DMS 273 treated with DMSO at 0.1 percent for 48 hours (cell line): Measurements from ENCODE around the gene HES2.
"Not testable (repeated sequence)": the region's sequence is repeated elsewhere in the genome, so short reads cannot be mapped to it uniquely, and the experiment has no call there.

Source experiments
- DNase-seq: peaks from one replicate; lab custom pipeline; 2025; lab: John Stamatoyannopoulos, UW

The HES2 gene

GRCh38 chr1:6453895-6454855, 34.5 kb upstream of the HES2 start:
- DNase-seq = not testable (repeated sequence)

GRCh38 chr1:6450943-6451373, 31.2 kb upstream of the HES2 start:
- DNase-seq = no peak

DNA sequence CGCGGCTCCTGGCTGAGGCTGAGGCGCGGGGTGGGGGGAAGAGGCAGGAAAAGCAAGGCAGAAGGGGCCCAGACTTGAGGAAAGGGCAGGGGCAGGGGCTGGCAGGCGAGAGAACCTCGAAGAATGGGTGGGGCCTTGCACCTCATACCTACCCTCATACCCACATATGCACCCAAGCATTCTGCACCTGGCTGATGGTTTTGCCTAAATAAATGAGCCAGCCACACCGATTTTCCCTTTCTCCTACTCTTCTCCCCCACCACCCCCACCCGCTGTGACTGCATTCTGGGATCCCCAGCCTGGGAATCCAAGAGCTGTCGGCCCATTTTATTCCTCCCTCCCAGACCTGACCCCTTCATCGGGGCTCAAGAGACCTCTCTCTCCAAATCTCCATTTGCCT, 30.8 kb upstream of the HES2 start:
- not testable (repeated sequence) for DNase-seq

- DNase-seq = no peak
Measured at GRCh38 chr1:6450005-6450450, 30.3 kb upstream of the HES2 start.

- no peak for DNase-seq
Measured at GRCh38 chr1:6448749-6449631, 29.3 kb upstream of the HES2 start.

DNA sequence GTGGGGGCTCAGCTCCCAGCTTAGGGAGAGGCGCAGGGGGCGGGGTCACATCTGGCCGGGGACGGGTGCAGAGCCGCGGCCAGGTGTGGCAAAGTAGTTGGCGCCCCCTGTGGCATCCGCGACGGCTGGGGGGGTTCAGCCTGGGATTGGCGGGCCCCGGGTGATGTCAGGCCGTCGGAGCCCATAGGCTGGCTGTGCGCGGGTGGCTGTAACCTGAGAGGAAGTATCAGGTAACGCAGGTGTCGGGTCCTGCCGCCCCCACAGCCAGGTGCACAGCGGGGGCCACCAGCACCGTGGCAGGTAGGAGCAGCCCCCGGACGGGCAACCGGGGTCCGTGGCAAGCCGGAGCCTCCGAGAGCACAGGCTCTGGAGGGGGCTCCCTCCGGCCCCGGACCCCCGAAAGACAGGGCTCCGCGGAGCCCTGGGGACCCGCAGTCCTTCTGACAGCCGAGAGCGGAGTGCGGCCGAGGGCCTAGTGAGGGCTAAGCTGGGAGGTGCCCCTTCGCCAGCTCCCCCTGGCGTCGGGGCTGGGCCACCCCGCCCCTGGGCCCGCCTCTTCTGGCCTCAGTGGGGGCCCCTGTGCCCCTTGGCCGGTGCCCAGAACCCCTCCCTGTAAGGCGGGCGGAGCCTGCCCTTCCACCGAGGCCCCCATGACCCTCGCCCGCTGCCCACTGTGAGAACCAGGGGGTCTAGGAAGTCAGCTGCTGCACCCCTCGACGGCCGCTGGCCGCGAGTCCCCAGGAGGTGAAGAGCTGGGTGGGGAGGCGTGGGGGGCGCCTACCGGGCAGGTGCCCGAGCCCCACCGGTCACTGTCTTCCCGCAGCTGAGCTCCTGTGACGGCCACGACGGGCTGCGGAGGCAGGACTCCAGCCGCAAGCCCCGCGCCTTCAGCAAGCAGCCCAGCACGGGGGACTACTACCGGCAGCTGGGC, 28.4 kb upstream of the HES2 start:
- no peak for DNase-seq

DNA sequence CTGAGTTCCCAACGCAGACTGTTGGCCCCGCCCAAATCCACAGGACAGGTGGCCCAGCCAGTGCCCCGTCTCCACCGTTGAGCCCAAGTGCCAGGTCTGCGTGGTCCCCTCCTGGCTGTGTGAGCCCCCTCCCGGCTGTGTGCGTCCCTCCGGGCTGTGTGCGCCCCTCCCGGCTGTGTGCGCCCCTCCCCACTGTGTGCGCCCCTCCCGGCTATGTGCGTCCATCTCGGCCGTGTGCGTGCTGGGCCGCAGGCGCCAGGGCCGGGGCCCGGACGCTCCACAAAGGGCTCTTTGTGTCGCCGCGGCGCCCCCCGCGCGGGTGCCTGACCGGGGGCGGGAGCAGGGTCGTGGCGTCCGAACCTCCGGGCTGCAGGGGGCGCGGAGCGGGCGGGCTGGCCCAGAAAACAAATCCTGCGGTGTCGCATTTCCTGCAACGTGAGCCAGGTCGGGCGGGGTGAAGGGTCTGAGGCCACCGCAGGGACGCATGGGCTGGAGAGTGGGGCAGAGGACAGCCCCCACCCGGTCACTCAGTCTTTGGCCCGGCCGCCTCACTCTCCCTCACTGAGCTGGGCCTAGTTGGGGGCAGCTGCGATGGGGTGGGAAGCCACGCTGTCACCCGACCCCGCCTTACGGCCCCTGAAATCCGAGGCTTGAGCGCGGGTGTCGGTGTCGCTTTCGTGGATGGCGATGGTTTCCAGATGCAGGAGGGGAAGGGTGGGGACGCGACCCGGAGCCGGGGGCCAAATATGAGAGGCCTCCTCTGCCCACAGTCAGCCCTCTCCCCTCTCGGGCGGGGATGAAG, 27.5 kb upstream of the HES2 start:
- DNase-seq = no peak

GRCh38 chr1:6446665-6447015, 26.9 kb upstream of the HES2 start:
- DNase-seq = no peak

DNA sequence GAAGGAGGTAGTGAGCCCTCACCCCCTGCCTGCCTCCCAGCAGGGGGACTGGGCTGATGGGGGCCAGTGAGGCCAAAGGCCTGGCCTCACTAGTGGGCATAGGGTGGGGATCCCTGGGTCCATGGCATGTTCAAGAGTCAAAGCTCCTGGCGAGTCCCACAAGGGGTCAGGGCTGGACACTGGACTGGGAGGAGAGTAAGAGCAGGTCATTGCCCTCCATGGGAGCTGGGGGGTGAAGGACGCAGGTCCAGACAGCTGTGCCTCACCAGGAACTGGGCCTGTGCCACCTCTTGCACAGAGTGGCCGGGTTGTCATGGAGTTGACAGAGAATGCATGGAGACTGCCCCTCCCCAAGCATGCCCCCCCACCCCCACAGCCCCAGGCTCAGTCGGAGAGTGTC, 26.2 kb upstream of the HES2 start:
- DNase-seq = not testable (repeated sequence)

DNA sequence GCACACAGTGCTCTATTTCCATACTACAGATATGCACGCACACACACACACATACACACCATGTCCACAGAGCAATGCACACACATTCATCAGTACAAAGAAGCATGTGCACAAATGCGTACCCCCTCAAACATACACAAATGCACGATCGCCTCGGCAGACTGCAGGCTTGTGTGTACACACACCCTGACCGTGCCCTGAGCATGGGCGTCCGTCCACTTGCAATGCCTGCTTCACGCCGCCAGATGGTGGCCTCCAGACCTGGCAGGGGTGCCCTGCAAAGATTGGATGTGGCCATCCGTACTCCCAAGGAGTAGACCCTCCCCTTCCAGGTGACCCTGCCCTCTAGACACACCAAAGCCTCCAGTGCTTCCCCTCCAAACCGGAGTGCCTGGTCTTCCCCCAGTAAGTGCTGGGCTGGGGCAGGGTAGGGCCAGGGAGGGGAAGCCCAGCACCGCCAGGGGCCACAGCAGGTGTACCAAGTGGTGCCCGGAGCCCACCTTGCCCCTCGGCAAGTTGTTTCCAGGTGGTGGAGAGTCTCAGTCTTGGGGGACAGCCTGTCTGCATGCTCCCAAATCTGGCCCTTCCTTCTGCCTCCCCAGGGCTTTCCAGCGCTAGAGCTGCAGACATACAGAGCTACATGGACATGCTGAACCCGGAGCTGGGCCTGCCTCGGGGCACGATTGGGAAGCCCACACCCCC, 25.5 kb upstream of the HES2 start:
- no peak for DNase-seq

DNA sequence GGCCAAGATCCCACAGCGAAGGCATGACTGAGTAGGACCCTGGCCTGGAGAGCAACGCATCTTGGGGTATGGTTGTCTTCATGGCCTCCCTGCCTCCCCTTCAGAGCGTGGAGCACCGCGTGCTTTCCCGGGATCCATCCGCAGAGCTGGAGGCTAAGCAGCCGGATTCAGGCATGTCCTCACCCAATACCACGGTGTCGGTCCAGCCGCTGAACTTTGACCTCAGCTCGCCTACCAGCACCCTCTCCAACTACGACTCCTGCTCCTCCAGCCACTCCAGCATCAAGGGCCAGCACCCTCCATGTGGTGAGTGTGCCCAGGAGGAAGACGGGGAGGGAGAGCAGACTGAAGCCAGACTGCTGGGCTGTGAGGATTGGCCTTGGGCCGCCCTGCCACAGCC, 24.7 kb upstream of the HES2 start:
- no peak for DNase-seq

DNA sequence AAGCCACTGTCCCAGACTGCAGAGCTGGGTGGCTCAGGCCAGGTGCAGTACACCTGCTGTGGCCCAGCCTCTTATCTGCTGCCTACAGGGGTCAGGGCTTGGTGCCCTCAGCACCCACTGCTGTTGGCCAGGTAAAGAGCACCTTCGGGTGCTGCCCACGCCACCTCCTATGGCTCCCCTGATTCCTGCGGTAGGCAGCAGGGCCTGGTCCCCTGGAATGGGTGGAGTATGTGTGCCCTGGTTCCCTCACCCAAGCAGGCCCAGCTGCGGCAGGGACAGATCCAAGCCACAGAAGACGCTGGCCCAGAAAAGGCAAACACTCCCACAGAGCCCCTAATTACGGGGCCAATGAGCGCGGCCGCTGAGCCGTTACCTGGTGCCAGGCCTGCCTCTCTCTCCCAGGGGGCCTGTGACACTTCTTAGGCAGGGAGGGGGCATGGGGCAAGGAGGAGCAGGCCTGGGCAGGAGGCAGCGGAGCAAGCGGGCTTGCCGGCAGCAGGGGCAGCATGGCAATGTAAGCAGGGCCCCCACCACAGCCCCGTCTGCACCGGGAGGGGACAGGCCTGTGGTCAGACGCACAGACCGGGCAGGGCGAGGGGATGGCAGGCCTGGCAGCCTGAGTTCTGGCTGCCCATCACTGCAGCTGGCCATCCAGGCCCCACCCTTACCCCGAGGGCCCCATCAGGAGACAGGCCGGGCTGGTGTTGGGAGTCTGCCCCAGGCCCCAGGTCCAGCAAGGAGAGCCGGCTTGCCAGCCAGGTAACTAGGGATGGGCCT, 23.8 kb upstream of the HES2 start:
- DNase-seq = no peak

DNA sequence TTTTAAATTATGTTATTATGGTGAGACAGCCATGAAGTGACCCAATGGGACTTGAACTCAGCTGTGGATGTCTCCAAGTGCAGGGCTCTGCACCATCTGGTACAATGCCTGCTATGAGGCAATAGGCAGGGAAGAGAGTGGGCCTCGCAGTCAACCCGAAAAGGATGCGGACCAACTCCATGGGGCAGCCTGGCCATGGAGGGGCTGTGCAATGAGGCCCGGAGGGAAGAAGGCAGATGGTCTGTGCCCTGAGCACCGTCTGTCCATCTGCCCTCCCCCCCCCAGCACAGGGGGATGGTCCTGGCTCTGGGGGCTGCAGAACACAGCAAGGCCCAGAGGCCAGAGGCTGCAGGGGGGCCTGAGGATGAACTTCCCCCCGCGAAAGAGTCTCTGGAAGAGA, 21.9 kb upstream of the HES2 start:
- DNase-seq = no peak

DNA sequence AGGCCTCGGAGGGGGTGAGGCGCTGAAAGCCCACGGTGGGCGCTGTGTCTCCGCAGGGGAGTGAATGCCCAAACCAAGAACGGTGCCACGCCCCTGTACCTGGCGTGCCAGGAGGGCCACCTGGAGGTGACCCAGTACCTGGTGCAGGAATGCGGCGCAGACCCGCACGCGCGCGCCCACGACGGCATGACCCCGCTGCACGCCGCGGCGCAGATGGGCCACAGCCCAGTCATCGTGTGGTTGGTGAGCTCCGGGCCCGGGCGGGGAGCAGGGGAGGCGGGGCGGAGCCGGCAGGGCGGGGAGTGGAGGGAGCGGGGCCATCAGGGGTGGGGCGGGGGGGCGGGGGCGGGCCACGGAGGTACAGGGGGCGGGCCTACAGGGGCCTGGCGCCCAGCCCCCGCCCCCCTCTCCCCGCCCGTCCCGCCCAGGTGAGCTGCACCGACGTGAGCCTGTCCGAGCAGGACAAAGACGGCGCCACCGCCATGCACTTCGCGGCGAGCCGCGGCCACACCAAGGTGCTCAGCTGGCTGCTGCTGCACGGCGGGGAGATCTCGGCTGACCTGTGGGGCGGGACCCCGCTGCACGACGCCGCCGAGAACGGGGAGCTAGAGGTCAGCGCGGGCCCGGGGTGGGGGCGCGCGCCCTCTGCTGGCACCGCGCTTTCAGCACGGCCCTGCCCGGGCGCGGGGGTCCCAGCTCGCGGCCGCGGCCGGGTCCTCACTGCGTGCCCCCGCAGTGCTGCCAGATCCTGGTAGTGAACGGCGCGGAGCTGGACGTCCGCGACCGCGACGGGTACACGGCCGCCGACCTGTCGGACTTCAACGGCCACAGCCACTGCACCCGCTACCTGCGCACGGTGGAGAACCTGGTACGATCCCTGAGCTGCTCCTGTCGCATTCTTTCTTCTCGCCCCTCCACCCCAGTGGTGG, 20.7 kb upstream of the HES2 start:
- DNase-seq = no peak

DNA sequence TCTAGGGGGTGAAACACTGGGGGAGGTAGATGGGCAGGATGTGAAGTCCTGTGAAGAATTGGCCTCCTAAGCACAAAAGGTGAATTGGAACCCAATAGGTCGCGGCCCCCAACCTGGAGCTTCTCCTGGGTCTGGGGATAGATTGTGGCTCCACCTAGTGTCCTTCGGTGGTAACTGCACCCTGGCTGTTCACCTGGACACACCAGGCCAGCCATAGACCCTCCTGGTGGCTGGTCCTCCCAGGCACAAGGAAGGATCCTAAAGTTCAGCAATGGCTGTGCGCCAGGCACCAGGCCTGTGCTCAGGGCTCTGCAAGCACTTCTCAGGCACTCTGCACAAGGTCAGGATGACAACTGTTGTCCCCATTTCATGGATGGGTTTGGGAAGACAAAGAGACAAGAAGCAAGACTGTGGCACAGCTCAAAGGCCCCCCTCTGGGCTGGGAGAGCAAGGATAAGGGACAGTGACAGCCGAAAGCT, 18.4 kb upstream of the HES2 start:
- DNase-seq = peak; percentile 34

DNA sequence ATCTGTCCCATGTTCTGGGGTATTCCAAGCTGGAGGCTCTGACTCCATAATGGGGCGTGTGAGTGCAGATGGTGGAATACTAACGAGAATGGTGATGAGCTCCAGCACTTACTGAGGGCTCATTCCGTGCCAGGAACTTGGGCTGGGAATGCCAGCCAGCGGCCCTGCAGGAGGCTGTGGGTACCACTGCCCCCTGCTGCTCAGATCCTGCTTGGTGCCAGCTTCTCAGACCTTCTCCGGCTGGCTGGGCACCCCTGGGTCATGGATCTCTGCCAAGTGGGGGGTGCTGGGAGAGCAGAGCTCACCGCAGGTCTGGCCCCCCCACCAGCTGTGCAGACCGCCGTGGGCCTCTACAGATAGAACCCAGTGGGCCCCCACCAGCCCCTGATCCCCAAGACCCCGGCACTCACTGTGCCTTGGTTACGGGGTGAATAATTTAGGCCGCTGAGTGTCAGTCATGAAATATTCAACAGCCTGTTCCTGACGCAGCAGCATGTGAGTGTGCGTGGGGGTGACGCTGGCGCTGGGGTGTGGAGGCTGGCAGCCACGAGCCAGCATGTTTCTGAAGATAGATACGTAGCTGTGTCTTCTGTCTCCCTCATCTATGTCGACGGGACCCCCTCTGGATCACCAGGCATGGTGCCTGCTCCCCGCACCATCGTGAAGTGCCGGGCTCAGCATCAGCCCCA, 17.4 kb upstream of the HES2 start:
- peak; percentile 68 for DNase-seq

- not testable (repeated sequence) for DNase-seq
Measured at GRCh38 chr1:6436277-6436676, 16.6 kb upstream of the HES2 start.

GRCh38 chr1:6435547-6435946, 15.8 kb upstream of the HES2 start:
- DNase-seq = no peak
